ENCODE data around the gene EDAR. TPM values are rescaled to one million over a fixed set of nuclear protein-coding genes. Genes with fewer than 3 reads are reported as not detected.

Gene EDAR
- total and polyA plus RNA-seq, 2 of the 8 experiments (the other 6 are each of a cell fraction or from before 2014, with no cell fraction given): not detected

DNA sequence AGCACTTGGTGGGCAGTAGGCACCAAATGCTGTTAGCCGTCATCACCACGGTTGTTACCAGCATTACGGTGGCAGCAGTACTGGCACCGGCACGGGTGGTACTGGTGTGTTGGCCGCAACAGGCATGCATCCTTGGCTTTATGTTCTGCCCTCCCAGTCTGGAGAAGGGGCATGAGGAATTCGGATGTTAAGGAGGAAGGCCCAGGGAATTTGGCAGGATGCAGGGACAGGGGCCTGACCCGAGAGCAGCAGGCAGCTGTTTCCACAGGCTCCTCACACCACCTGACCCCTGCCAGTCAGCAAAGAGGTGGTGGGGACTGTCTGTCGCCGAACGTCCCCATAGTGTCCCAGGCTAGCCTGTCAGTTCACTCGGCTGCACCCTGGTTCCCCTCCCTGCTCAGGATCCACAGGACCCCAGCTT is 79.0 kb downstream of the EDAR start:
- Histone ChIP-seq H3K27me3 (replicated peaks in 1 of 4; ENCODE audit: control insufficient read depth in 3 of 4, extremely low read depth in 1 of 4, insufficient read depth in 3 of 4, low read length in 3 of 4) (no peaks in the 10 kb centered on the region), H3K4me1 (replicated peaks in 1 of 4; ENCODE audit: control insufficient read depth in 3 of 4, insufficient read depth in 4 of 4, low read length in 3 of 4) (no peaks in the 10 kb centered on the region), H2BK12ac (ENCODE audit: low read depth, low read length) (no peak overlapping the region), H3K18ac (ENCODE audit: extremely low read depth, low read length) (no peak overlapping the region), H3K79me1 (ENCODE audit: low read depth, low read length) (no peaks in the 10 kb centered on the region), H3K14ac (ENCODE audit: insufficient read length) (no peak overlapping the region), H4K20me1 (replicated peaks in 1 of 2; ENCODE audit: control insufficient read depth in 1 of 2, insufficient read depth in 2 of 2, low read length in 2 of 2) (no peaks in the 10 kb centered on the region), H3K56ac (replicated peaks; ENCODE audit: insufficient read length, low read depth, low read length) (no peak overlapping the region), H2BK20ac (ENCODE audit: low read length) (no peak overlapping the region), H3K23me2 (ENCODE audit: low read depth, low read length) (no peaks in the 10 kb centered on the region), H3K9me3 (ENCODE audit: insufficient read depth in 2 of 2, low read depth in 1 of 2, low read length in 1 of 2) (no peaks in the 10 kb centered on the region), H4K91ac (replicated peaks; ENCODE audit: insufficient read length, low read length) (no peak overlapping the region), H2BK120ac (replicated peaks; ENCODE audit: low read depth, low read length) (no peak overlapping the region), H3K9ac (replicated peaks in 1 of 4; ENCODE audit: extremely low read depth in 1 of 4, low read depth in 3 of 4, low read length in 3 of 4) (no peak overlapping the region), H3K4ac (replicated peaks; ENCODE audit: insufficient read length, low read depth, low read length) (no peak overlapping the region), H4K5ac (ENCODE audit: insufficient read length, low read depth, low read length) (no peak overlapping the region), H3K23ac (ENCODE audit: insufficient read length) (no peak overlapping the region), H3K4me3 (ENCODE audit: extremely low read depth in 1 of 4, insufficient read depth in 2 of 4, low read depth in 3 of 4, low read length in 4 of 4) (no peak overlapping the region), H3K36me3 (ENCODE audit: control insufficient read depth in 2 of 4, insufficient read depth in 4 of 4, low read length in 3 of 4) (no peaks in the 10 kb centered on the region), H3K27ac (ENCODE audit: low read depth, low read length) (no peak overlapping the region), H2AK5ac (ENCODE audit: low read depth, low read length) (no peak overlapping the region), H2BK15ac (ENCODE audit: low read length) (0 out of 2 replicates have a peak overlapping the region, but pooled peaks have one; percentile 46), H2BK5ac (ENCODE audit: low read depth, low read length) (no peak overlapping the region; the same call in 1 of the 2 replicates), H4K8ac (ENCODE audit: extremely low read depth, insufficient read depth, low read length) (no peak overlapping the region), H2AFZ (ENCODE audit: low read length) (no peak overlapping the region), H3K79me2 (ENCODE audit: control insufficient read depth in 1 of 2, insufficient read depth in 2 of 2, low read length in 2 of 2) (no peaks in the 10 kb centered on the region), H3K4me2 (ENCODE audit: insufficient read depth in 1 of 2, low read depth in 2 of 2, low read length in 2 of 2) (no peak overlapping the region)
- ChIA-PET CTCF (ENCODE audit: partially characterized antibody) (interaction anchor here (3.6 kb wide), 1 partner anchor 18 kb away, joined by 15 read pairs; no protein-coding TSS in a partner anchor), POLR2A (ENCODE audit: partially characterized antibody) (no interaction called here)
- TF ChIP-seq TAF1 (IDR thresholded peaks at IDR 0.05; ENCODE audit: low read depth, low read length): no peak
- no peak for TF ChIP-seq SP2 (IDR thresholded peaks at IDR 0.05; ENCODE audit: low read length)
- TF ChIP-seq TBP (IDR thresholded peaks at IDR 0.05; ENCODE audit: low read depth, low read length): no peak
- no peak for TF ChIP-seq SIRT6 (IDR thresholded peaks at IDR 0.05; ENCODE audit: low read length)
- no peak for TF ChIP-seq EGR1 (IDR thresholded peaks at IDR 0.05; ENCODE audit: borderline replicate concordance, low read depth, low read length)
- no peak for TF ChIP-seq SRF (IDR thresholded peaks at IDR 0.05; ENCODE audit: low read depth, low read length)
- TF ChIP-seq BRCA1 (IDR thresholded peaks at IDR 0.05; ENCODE audit: low read depth, low read length): no peak
- no peak for TF ChIP-seq SP1 (IDR thresholded peaks at IDR 0.05; ENCODE audit: low read depth, low read length)
- TF ChIP-seq, protein P1, sequence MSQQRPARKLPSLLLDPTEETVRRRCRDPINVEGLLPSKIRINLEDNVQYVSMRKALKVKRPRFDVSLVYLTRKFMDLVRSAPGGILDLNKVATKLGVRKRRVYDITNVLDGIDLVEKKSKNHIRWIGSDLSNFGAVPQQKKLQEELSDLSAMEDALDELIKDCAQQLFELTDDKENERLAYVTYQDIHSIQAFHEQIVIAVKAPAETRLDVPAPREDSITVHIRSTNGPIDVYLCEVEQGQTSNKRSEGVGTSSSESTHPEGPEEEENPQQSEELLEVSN (IDR thresholded peaks at IDR 0.05): no peak
- no peak for TF ChIP-seq ASH2L (IDR thresholded peaks at IDR 0.05; ENCODE audit: low read length)
- TF ChIP-seq RNF2 (IDR thresholded peaks at IDR 0.05; ENCODE audit: borderline replicate concordance, low read depth, low read length, missing control alignments, poor library complexity, severe bottlenecking): no peak
- TF ChIP-seq POU5F1 (IDR thresholded peaks at IDR 0.05; ENCODE audit: low read depth, low read length): no peak
- TF ChIP-seq CTBP2 (IDR thresholded peaks at IDR 0.05; ENCODE audit: borderline replicate concordance, insufficient read depth, insufficient read length, low read length): no peak
- no peak for TF ChIP-seq TEAD4 (IDR thresholded peaks at IDR 0.05; ENCODE audit: low read depth, low read length)
- DNase-seq (ENCODE audit: low read depth in 1 of 2, low spot score in 2 of 2) (peak in 1 of 2 experiments; percentile 38), FAIRE-seq (no peak)
- WGBS, 2 experiments (ENCODE audit: extremely low coverage in 1 of 2, insufficient coverage in 1 of 2, insufficient read length in 1 of 2, insufficient replicate concordance in 2 of 2, low coverage in 1 of 2, low lambda C conversion rate in 2 of 2, missing lambda C conversion rate in 1 of 2): 89% methylated on average over 12 of the region's 12 CpGs; no CpG with 5 or more reads in 1 of the 2 experiments

Measured in H1 (cell line).